AG04450 (cell line): Measurements from ENCODE around the gene OSBPL2. TPM values are rescaled to one million over a fixed set of nuclear protein-coding genes. Genes with fewer than 3 reads are reported as not detected.

ENCODE experiments used
- CTCF ChIA-PET: fragments of 300-600, 350-600 bp; formaldehyde crosslinking; extraction: SDS; loops from one replicate; lab custom pipeline; 2022; ENCODE audit warnings: antibody characterized with exemption, inconsistent platforms; lab: Charles Lee
- POLR2A ChIA-PET: fragments of 350-600 bp; formaldehyde crosslinking; extraction: SDS; loops from one replicate; lab custom pipeline; 2021; ENCODE audit warnings: antibody characterized with exemption, inconsistent platforms; lab: Yijun Ruan, JAX
- DNase-seq: peaks from one replicate; pipeline ENCODE4 v3.0.0-alpha.2; 2011; ENCODE audit warnings: low read depth, low spot score
- H3K27ac ChIP-seq: one replicate; pipeline ENCODE4 v1.5.1; 2012; ENCODE audit warnings: low read depth, low read length, control low read depth
- H3K27me3 ChIP-seq: one replicate; pipeline ENCODE4 v1.6.0; 2012; ENCODE audit warnings: low read length; ENCODE audit not compliant: control insufficient read depth, insufficient read depth
- H3K4me3 ChIP-seq: 2 replicates; pipeline ENCODE4 v1.5.1; 2011; ENCODE audit warnings: mild to moderate bottlenecking, low read depth, low read length, control low read depth
- H3K9me3 ChIP-seq: 2 replicates; pipeline ENCODE4 v1.5.1; 2012; ENCODE audit warnings: low read length; ENCODE audit not compliant: control insufficient read depth, insufficient read depth
- CTCF ChIP-seq: IDR thresholded peaks from 2 replicates; pipeline ENCODE4 v1.5.1; 2011; ENCODE audit warnings: low read depth, low read length, control low read depth, inconsistent platforms
- polyA plus RNA-seq: library from polyadenylated mRNA; depleted of rRNA; stranded (reverse); fragments of >200 nt; gene quantifications from 2 replicates; pipeline ENCODE4 v1.2.3, GENCODE V29; 2011

OSBPL2 gene
- polyA plus RNA-seq, 1 experiment = 18.5 TPM

- no peak overlapping the region for H3K27ac ChIP-seq
- POLR2A ChIA-PET = no interaction called here
- peaks cover 2% of the 10 kb centered on the region for H3K27me3 ChIP-seq
- peak overlapping the region; percentile 90 for H3K4me3 ChIP-seq
- no peak for DNase-seq
- CTCF ChIA-PET = no interaction called here
- no peak for TF ChIP-seq CTCF
- no peaks in the 10 kb centered on the region; the same call in 1 of the 2 replicates for H3K9me3 ChIP-seq
Measured at GRCh38 chr20:62239278-62239879, 1.1 kb downstream of the OSBPL2 start.

- ChIA-PET CTCF (no interaction called here), POLR2A (interaction anchor here (0.6 kb wide), 1 partner anchor 46 kb away, joined by 5 read pairs; no protein-coding TSS in a partner anchor)
- 0 out of 2 replicates have a peak overlapping the region, but pooled peaks have one; percentile 10 for H3K4me3 ChIP-seq
- H3K27ac ChIP-seq = no peak overlapping the region
- H3K27me3 ChIP-seq = no peaks in the 10 kb centered on the region
- DNase-seq = no peak
- no peaks in the 10 kb centered on the region; the same call in 1 of the 2 replicates for H3K9me3 ChIP-seq
- TF ChIP-seq CTCF = no peak
Measured at GRCh38 chr20:62240020-62240685, 1.8 kb downstream of the OSBPL2 start.

- POLR2A ChIA-PET = no interaction called here
- no peak overlapping the region for H3K27ac ChIP-seq
- CTCF ChIA-PET = no interaction called here
Measured at GRCh38 chr20:62241506-62241905, 3.2 kb downstream of the OSBPL2 start.

GRCh38 chr20:62242176-62242575 is 3.9 kb downstream of the OSBPL2 start:
- CTCF ChIA-PET = no interaction called here
- Histone ChIP-seq H3K4me3 (no peak overlapping the region), H3K9me3 (no peaks in the 10 kb centered on the region; the same call in 1 of the 2 replicates), H3K27ac (no peak overlapping the region), H3K27me3 (no peaks in the 10 kb centered on the region)
- TF ChIP-seq CTCF = no peak
- POLR2A ChIA-PET = no interaction called here
- no peak for DNase-seq

More at GRCh38 chr20:62241506-62241905, 3.2 kb downstream of the OSBPL2 start:
- TF ChIP-seq CTCF = no peak
- Histone ChIP-seq H3K27me3 (no peaks in the 10 kb centered on the region), H3K9me3 (no peaks in the 10 kb centered on the region; the same call in 1 of the 2 replicates), H3K4me3 (no peak overlapping the region)
- no peak for DNase-seq

GRCh38 chr20:62243106-62243505 is 4.8 kb downstream of the OSBPL2 start:
- no peak for TF ChIP-seq CTCF
- H3K9me3 ChIP-seq = no peaks in the 10 kb centered on the region; the same call in 1 of the 2 replicates
- H3K27ac ChIP-seq = no peak overlapping the region
- CTCF ChIA-PET = no interaction called here
- no peaks in the 10 kb centered on the region for H3K27me3 ChIP-seq
- no peak overlapping the region for H3K4me3 ChIP-seq
- POLR2A ChIA-PET = interaction anchor here (1.1 kb wide), 1 partner anchor 9 kb away, joined by 4 read pairs; no protein-coding TSS in a partner anchor
- DNase-seq = no peak
